Left forelimb (tissue), 1 donor: Measurements from ENCODE around the gene WDPCP.
A peak's percentile ranks its signal among the peaks of the same experiment; 100 is the strongest.
"Not testable (repeated sequence)": the region's sequence is repeated elsewhere in the genome, so short reads cannot be mapped to it uniquely, and the experiment has no call there.

Experiments used
- DNase-seq: peaks from one replicate; pipeline ENCODE4 v3.0.0-alpha.2; 2018; ENCODE audit warnings: low spot score

Gene WDPCP

GRCh38 chr2:63588385-63589147 lies at the start of gene WDPCP, which contains the start of gene MDH1:
Gene WDPCP, minus strand, starts transcription at chr2:63588477. Its CDS starts 206 bp downstream, at chr2:63588271.
Gene MDH1, plus strand, starts transcription at chr2:63588963. Its CDS starts 81 bp downstream, at chr2:63589044.
- peak; percentile 94 for DNase-seq

GRCh38 chr2:63632382-63632781 lies 44.1 kb upstream of the WDPCP start:
- DNase-seq: no peak

GRCh38 chr2:63631501-63631900 lies 43.2 kb upstream of the WDPCP start:
- DNase-seq: no peak

GRCh38 chr2:63628403-63628942 lies 40.2 kb upstream of the WDPCP start:
- DNase-seq: no peak

- no peak for DNase-seq
Measured at GRCh38 chr2:63627866-63628265, 39.6 kb upstream of the WDPCP start.

- DNase-seq: not testable (repeated sequence)
Measured at GRCh38 chr2:63623763-63624162, 35.5 kb upstream of the WDPCP start.

- DNase-seq: no peak
Measured at GRCh38 chr2:63622751-63623150, 34.5 kb upstream of the WDPCP start.

- no peak for DNase-seq
Measured at GRCh38 chr2:63619328-63619727, 31.1 kb upstream of the WDPCP start.

GRCh38 chr2:63617366-63617765 lies 29.1 kb upstream of the WDPCP start:
- no peak for DNase-seq

GRCh38 chr2:63614983-63615945 lies 27.0 kb upstream of the WDPCP start:
- DNase-seq: no peak

GRCh38 chr2:63614448-63614968 lies 26.2 kb upstream of the WDPCP start:
- no peak for DNase-seq

GRCh38 chr2:63613391-63613901 lies 25.2 kb upstream of the WDPCP start:
- no peak for DNase-seq

GRCh38 chr2:63610525-63610924 lies 22.2 kb upstream of the WDPCP start:
- DNase-seq: no peak

GRCh38 chr2:63608865-63609264 lies 20.6 kb upstream of the WDPCP start:
- not testable (repeated sequence) for DNase-seq

GRCh38 chr2:63604666-63605065 lies 16.4 kb upstream of the WDPCP start:
- DNase-seq: no peak

GRCh38 chr2:63600881-63601460 lies 12.7 kb upstream of the WDPCP start:
- no peak for DNase-seq

- no peak for DNase-seq
Measured at GRCh38 chr2:63598981-63599380, 10.7 kb upstream of the WDPCP start.

GRCh38 chr2:63596401-63596883 lies 8.2 kb upstream of the WDPCP start:
- DNase-seq: no peak

GRCh38 chr2:63594660-63595059 lies 6.4 kb upstream of the WDPCP start:
- no peak for DNase-seq

GRCh38 chr2:63591566-63592175 lies 3.4 kb upstream of the WDPCP start:
- no peak for DNase-seq
